Neutrophil (primary cell): ENCODE measurements around the gene TMED6.

Experiments
- H3K27ac ChIP-seq: fragments of 200-600 bp; sonication (generic); 2 replicates; pipeline ENCODE4 v1.5.1; 2016; ENCODE audit warnings: mild to moderate bottlenecking, moderate library complexity
- H3K27me3 ChIP-seq: fragments of 200-600 bp; sonication (generic); 2 replicates; pipeline ENCODE4 v1.6.0; 2016; ENCODE audit warnings: mild to moderate bottlenecking
- H3K36me3 ChIP-seq: fragments of 200-600 bp; sonication (generic); 2 replicates; pipeline ENCODE4 v1.5.1; 2017
- H3K4me1 ChIP-seq, 2 experiments: fragments of 200-600 bp in 1 of 2; sonication (generic) in 1 of 2; 1 replicate in 1 of 2; 2 replicates in 1 of 2; pipeline versions ENCODE4 v1.5.1 to v1.6.1; 2013 to 2016; ENCODE audit warnings: low read depth in 1 of 2, low read length in 1 of 2, mild to moderate bottlenecking in 1 of 2, moderate library complexity in 1 of 2; ENCODE audit not compliant: control insufficient read depth in 1 of 2, insufficient read depth in 1 of 2
- H3K4me3 ChIP-seq, 2 experiments: fragments of 200-600 bp in 1 of 2; sonication (generic) in 1 of 2; 1 replicate in 1 of 2; 2 replicates in 1 of 2; pipeline ENCODE4 v1.5.1; 2013 to 2016; ENCODE audit warnings: low read depth in 1 of 2, low read length in 1 of 2, mild to moderate bottlenecking in 1 of 2, moderate library complexity in 1 of 2
- H3K9me3 ChIP-seq: fragments of 200-600 bp; sonication (generic); 2 replicates; pipeline ENCODE4 v1.5.1; 2016
- TF ChIP-seq, protein P1 (sequence below): fragments of 200-600 bp; sonication (generic); IDR thresholded peaks from 2 replicates; pipeline ENCODE4 v1.5.1; 2016; ENCODE audit warnings: antibody characterized with exemption

The TMED6 gene

DNA sequence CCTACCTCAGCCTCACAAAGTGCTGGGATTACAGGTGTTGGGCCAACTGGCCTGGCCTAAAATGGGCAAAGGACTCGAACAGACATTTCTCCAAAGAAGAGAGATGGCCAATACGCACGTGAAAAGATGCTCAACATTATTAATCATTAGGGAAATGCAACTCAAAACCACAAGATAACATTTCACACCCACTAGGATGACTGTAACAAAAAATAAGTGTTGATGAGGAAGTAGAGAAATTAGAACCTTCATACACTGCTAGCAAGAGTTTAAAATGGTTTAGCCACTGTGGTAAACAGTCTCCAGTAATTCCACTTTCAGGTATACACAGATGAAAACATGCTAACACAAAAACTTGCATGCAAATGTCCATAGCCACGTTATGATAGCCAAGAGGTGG is 5.7 kb downstream of the TMED6 start:
- Histone ChIP-seq H3K27ac (no peak overlapping the region), H3K36me3 (peaks cover 29% of the 10 kb centered on the region), H3K4me1 (no peaks in the 10 kb centered on the region), H3K27me3 (no peaks in the 10 kb centered on the region), H3K9me3 (no peaks in the 10 kb centered on the region), H3K4me3 (no peak overlapping the region)
- TF ChIP-seq, protein P1, sequence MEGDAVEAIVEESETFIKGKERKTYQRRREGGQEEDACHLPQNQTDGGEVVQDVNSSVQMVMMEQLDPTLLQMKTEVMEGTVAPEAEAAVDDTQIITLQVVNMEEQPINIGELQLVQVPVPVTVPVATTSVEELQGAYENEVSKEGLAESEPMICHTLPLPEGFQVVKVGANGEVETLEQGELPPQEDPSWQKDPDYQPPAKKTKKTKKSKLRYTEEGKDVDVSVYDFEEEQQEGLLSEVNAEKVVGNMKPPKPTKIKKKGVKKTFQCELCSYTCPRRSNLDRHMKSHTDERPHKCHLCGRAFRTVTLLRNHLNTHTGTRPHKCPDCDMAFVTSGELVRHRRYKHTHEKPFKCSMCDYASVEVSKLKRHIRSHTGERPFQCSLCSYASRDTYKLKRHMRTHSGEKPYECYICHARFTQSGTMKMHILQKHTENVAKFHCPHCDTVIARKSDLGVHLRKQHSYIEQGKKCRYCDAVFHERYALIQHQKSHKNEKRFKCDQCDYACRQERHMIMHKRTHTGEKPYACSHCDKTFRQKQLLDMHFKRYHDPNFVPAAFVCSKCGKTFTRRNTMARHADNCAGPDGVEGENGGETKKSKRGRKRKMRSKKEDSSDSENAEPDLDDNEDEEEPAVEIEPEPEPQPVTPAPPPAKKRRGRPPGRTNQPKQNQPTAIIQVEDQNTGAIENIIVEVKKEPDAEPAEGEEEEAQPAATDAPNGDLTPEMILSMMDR = no peak

DNA sequence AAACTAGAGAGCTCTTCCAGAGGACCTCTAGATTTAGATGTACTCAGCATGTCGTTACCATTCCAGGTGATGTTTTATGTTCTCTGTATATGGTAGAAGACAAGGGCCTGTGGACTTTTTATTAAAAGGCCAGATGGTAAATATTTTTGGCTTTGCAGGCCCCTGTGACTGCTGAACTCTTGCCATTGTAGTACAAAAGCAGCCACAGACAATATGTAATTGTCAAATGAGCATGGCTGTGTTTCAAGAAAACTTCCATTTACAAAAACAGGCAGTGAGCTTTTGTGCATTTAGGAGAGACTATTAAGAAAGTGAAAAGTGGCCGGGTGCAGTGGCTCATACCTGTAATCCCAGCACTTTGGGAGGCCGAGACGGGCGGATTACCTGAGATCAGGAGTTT is 7.4 kb downstream of the TMED6 start:
- H3K36me3 ChIP-seq = peaks cover 15% of the 10 kb centered on the region
- H3K27ac ChIP-seq = no peak overlapping the region
- H3K4me1 ChIP-seq = peaks cover 9% of the 10 kb centered on the region in 2 experiments
- H3K4me3 ChIP-seq = no peak overlapping the region
- no peaks in the 10 kb centered on the region for H3K27me3 ChIP-seq
- no peaks in the 10 kb centered on the region for H3K9me3 ChIP-seq
- TF ChIP-seq, protein P1 = no peak

DNA sequence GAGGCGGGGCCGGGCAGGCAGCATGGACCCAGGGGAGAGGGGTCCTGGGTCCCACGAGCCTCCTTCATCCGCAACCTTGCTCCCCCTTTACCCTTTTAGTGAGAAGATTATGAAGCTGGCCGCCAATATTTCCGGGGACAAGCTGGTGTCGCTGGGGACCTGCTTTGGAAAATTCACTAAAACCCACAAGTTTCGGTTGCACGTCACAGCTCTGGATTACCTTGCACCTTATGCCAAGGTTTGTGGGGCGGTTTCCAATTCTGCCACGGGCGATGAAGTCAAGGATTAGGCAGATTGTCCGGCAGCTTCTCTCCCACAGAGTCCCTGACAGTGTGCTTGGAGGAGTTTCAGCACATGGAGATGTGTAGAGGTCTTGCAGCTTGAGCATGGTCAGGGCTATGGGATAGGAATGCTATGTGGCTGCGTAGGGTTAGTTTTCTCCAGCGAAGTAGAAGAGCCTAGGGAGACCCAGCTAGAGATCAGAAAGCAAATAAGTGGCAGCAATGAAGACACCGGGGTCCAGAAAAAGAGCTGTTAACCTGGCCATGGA is 11.4 kb downstream of the TMED6 start:
- peaks cover 19 to 21% of the 10 kb centered on the region in 2 experiments for H3K4me1 ChIP-seq
- H3K36me3 ChIP-seq = peaks cover 21% of the 10 kb centered on the region
- no peaks in the 10 kb centered on the region for H3K27me3 ChIP-seq
- no peaks in the 10 kb centered on the region for H3K9me3 ChIP-seq
- H3K27ac ChIP-seq = peak overlapping the region; percentile 91
- peak overlapping the region; percentile 87 to 99 for H3K4me3 ChIP-seq
- TF ChIP-seq, protein P1 = no peak

DNA sequence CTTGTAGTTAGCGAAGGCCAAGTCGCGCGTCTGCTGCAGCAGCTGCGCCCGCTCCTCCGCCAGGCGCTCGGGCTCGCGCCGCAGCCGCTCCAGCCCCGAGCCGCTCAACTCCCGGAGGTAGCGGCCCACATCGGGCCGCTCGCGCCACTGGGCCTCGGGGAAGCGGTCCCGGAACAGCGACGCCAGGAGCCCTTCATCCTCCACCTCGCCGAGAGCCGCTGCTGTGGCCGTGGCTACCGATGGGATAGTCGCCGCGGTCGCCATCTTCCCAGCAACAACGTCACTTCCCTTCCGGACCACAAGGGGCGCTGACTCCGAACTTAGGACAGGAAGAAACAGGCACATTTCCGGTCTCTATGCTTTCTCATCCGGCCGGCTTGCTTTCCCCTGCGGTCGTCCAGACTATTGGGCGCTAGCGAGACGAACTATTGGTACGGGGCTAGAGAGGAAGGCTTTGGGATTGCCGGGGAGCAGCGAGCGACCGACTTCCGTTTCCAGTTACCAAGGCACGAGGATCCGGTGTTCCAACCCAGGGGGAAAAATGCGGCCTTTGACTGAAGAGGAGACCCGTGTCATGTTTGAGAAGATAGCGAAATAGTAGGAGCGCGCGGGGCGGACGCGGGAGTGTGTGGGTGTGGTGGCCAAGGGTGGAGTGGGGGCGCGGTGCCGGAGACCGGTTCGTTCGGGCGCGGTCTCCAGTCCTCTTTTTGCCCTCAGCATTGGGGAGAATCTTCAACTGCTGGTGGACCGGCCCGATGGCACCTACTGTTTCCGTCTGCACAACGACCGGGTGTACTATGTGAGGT is 12.1 kb downstream of the TMED6 start, which contains the start of the genes COG8 and NIP7:
Gene COG8, minus strand, starts transcription at position 276 of the 806 bp plus-strand sequence. Its CDS starts 12 bp downstream, at position 264.
Gene NIP7, plus strand, starts transcription at position 484 of the 806 bp plus-strand sequence. Its CDS starts 58 bp downstream, at position 542.
- H3K4me1 ChIP-seq = peaks cover 19 to 21% of the 10 kb centered on the region in 2 experiments
- H3K27ac ChIP-seq = peak within 1 kb of the TSS; percentile 91
- no peaks in the 10 kb centered on the region for H3K27me3 ChIP-seq
- peaks cover 28% of the 10 kb centered on the region for H3K36me3 ChIP-seq
- H3K9me3 ChIP-seq = no peaks in the 10 kb centered on the region
- peak within 1 kb of the TSS; percentile 87 to 99 for H3K4me3 ChIP-seq
- TF ChIP-seq, protein P1 = peak; percentile 97

DNA sequence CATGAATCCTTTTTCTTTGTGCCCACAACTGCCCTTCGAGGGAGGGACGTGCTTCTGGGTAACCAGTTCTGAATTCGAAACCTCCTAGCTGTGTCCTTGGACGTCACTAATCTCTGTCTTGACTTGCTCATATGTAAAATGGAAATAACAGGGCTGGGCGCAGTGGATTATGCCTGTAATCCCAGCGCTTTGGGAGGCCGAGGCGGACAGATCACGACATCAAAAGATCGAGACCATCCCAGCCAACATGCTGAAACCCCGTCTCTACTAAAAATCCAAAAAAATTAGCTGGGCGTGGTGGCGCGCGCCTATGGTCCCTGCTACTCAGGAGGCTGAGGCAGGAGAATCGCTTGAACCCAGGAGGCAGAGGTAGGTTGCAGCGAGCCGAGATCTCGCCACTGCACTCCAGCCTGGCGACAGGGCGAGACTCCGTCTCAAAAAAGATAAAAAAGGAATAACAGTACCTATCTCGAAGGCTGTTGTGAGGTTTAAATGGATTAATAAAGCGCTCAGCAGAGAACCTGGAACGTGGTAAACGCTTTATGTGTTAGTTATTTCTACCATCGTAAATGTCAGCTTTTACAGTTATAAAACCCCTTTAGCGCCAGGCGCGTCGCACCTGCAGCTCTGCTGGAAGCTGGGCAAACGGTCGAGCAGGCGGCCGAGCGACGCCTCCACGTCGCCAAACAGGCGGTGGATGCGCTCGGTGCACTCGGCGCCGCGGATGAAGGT is 12.9 kb downstream of the TMED6 start:
- Histone ChIP-seq H3K27ac (peak overlapping the region; percentile 91), H3K4me3 (peak overlapping the region; percentile 87 to 99)

More for the DNA sequence above, 12.9 kb downstream of the TMED6 start:
- Histone ChIP-seq H3K9me3 (no peaks in the 10 kb centered on the region), H3K4me1 (peaks cover 19 to 21% of the 10 kb centered on the region in 2 experiments), H3K36me3 (peaks cover 35% of the 10 kb centered on the region), H3K27me3 (no peaks in the 10 kb centered on the region)
- TF ChIP-seq, protein P1 = no peak
